HCT116 (cell line): Measurements from ENCODE around the gene ARL15. TPM values are rescaled to one million over a fixed set of nuclear protein-coding genes. Genes with fewer than 3 reads are reported as not detected.

Experiments used
- ATAC-seq: fragments of 200-7000 bp; cut with Tn5 transposase; 2 replicates; pipeline ENCODE4 v1.9.1; 2020; ENCODE audit warnings: mild to moderate bottlenecking, moderate library complexity
- BruUV-seq: library from RNA; stranded (reverse); fragments of 400-500 nt; replicated peaks from 2 replicates; lab custom pipeline; 2021; lab: Mats Ljungman, UMichigan
- CTCF ChIA-PET: fragments of 300-600 bp; sonication (Branson Sonifier 250); formaldehyde crosslinking; loops from one replicate; lab custom pipeline; 2021; ENCODE audit warnings: antibody characterized with exemption; lab: Charles Lee
- POLR2A ChIA-PET: fragments of 300-600, 350-600 bp; sonication (Branson Sonifier 250); formaldehyde crosslinking; loops from one replicate; lab custom pipeline; 2021; ENCODE audit warnings: antibody characterized with exemption; lab: Charles Lee
- RAD21 ChIA-PET, 2 experiments: fragments of 300-600 bp; sonication (Branson Sonifier 250); formaldehyde crosslinking; loops; one replicate each; lab custom pipeline; 2023; ENCODE audit warnings: low total read pairs in 2 of 2; ENCODE audit not compliant: uncharacterized antibody in 2 of 2, unreplicated experiment in 2 of 2, low non-redundant PET in 1 of 2; lab: Charles Lee
- DNase-seq: peaks from one replicate; pipeline ENCODE4 v3.0.0-alpha.2; 2010; ENCODE audit warnings: low read depth, low spot score
- H2AFZ ChIP-seq: fragments of 200-600 bp; shearing (Covaris generic), sonication (generic); 2 replicates; pipeline ENCODE4 v1.6.1; 2017; ENCODE audit warnings: low read depth, mixed run types, mixed read lengths, antibody characterized with exemption, low read length; ENCODE audit not compliant: poor library complexity, severe bottlenecking
- H3K27ac ChIP-seq: 2 replicates; pipeline ENCODE4 v1.5.1; 2012; ENCODE audit warnings: low read depth, low read length
- H3K27me3 ChIP-seq: fragments of 200-600 bp; sonication (generic); 2 replicates; pipeline ENCODE4 v1.6.1; 2016; ENCODE audit warnings: mixed run types, low read length, mixed read lengths; ENCODE audit not compliant: insufficient read depth
- H3K36me3 ChIP-seq, 2 experiments: fragments of 200-500 bp in 1 of 2; fragments of 200-600 bp in 1 of 2; sonication (Bioruptor generic) in 1 of 2; sonication (generic) in 1 of 2; 2 replicates each; pipeline versions ENCODE4 v1.5.1 to v1.6.1; 2014 to 2016; ENCODE audit warnings: low read length in 2 of 2, inconsistent platforms in 1 of 2, mixed read lengths in 1 of 2, mixed run types in 1 of 2; ENCODE audit not compliant: insufficient read depth in 2 of 2, control insufficient read depth in 1 of 2
- H3K4me1 ChIP-seq, 2 experiments: fragments of 200-600 bp in 1 of 2; sonication (generic) in 1 of 2; 2 replicates each; pipeline versions ENCODE4 v1.5.1 to v1.6.1; 2012 to 2017; ENCODE audit warnings: low read length in 2 of 2, inconsistent platforms in 1 of 2, mild to moderate bottlenecking in 1 of 2, mixed read lengths in 1 of 2, mixed run types in 1 of 2, moderate library complexity in 1 of 2; ENCODE audit not compliant: insufficient read depth in 2 of 2, control insufficient read depth in 1 of 2
- H3K4me2 ChIP-seq: fragments of 200-600 bp; sonication (generic); 2 replicates; pipeline ENCODE4 v1.6.1; 2017; ENCODE audit warnings: mixed run types, low read length, mixed read lengths
- H3K4me3 ChIP-seq, 2 experiments: fragments of 200-600 bp in 1 of 2; sonication (generic) in 1 of 2; replicated peaks in 1 of 2; 2 replicates each; pipeline ENCODE4 v1.5.1; 2011 to 2016; ENCODE audit warnings: low read length in 2 of 2, control low read depth in 1 of 2, low read depth in 1 of 2, mild to moderate bottlenecking in 1 of 2, mixed read lengths in 1 of 2, mixed run types in 1 of 2
- H3K79me2 ChIP-seq: fragments of 200-600 bp; sonication (generic); 2 replicates; pipeline ENCODE4 v1.6.1; 2017; ENCODE audit warnings: mild to moderate bottlenecking, mixed run types, low read length, moderate library complexity, mixed read lengths; ENCODE audit not compliant: insufficient read depth
- H3K9ac ChIP-seq: fragments of 200-600 bp; sonication (generic); 2 replicates; pipeline ENCODE4 v1.6.1; 2016; ENCODE audit warnings: low read length, mixed read lengths
- H3K9me2 ChIP-seq: fragments of 200-600 bp; sonication (generic), shearing (Covaris generic); 2 replicates; pipeline ENCODE4 v1.6.1; 2017; ENCODE audit warnings: mixed run types, mild to moderate bottlenecking, moderate library complexity; ENCODE audit not compliant: insufficient read depth
- H3K9me3 ChIP-seq, 2 experiments: fragments of 200-500 bp in 1 of 2; fragments of 200-600 bp in 1 of 2; sonication (Bioruptor generic) in 1 of 2; sonication (generic) in 1 of 2; 2 replicates each; pipeline ENCODE4 v1.6.1; 2014 to 2017; ENCODE audit warnings: low read length in 2 of 2, mixed read lengths in 2 of 2, inconsistent platforms in 1 of 2, low read depth in 1 of 2, mild to moderate bottlenecking in 1 of 2, mixed run types in 1 of 2, moderate library complexity in 1 of 2; ENCODE audit not compliant: control insufficient read depth in 1 of 2, insufficient read depth in 1 of 2
- H4K20me1 ChIP-seq: fragments of 200-600 bp; sonication (generic), shearing (Covaris generic); 2 replicates; pipeline ENCODE4 v1.6.1; 2017; ENCODE audit warnings: mixed run types, mild to moderate bottlenecking, moderate library complexity; ENCODE audit not compliant: insufficient read depth
- ATF3 ChIP-seq: IDR thresholded peaks from 2 replicates; pipeline ENCODE4 v1.6.1; 2012
- CBX3 ChIP-seq: IDR thresholded peaks from 2 replicates; pipeline ENCODE4 v1.6.1; 2012; ENCODE audit warnings: low read depth
- ELF1 ChIP-seq: IDR thresholded peaks from 2 replicates; pipeline ENCODE4 v1.6.1; 2012; ENCODE audit warnings: low read depth, borderline replicate concordance
- EZH2phosphoT487 ChIP-seq: fragments of 200-600 bp; IDR thresholded peaks from 2 replicates; pipeline ENCODE4 v1.6.1; 2018; ENCODE audit warnings: antibody characterized with exemption, borderline replicate concordance
- FOSL1 ChIP-seq: IDR thresholded peaks from 2 replicates; pipeline ENCODE4 v1.6.1; 2012; ENCODE audit warnings: low read depth
- JUND ChIP-seq: IDR thresholded peaks from 2 replicates; pipeline ENCODE4 v1.6.1; 2012
- POLR2A ChIP-seq: IDR thresholded peaks from 2 replicates; pipeline ENCODE4 v1.7.0; 2011; ENCODE audit warnings: borderline replicate concordance; ENCODE audit not compliant: insufficient read depth, insufficient read length; ENCODE audit errors: extremely low read depth
- SIN3A ChIP-seq: IDR thresholded peaks from 2 replicates; pipeline ENCODE4 v1.6.1; 2012; ENCODE audit warnings: low read depth
- SP1 ChIP-seq: IDR thresholded peaks from 2 replicates; pipeline ENCODE4 v1.6.1; 2012; ENCODE audit warnings: low read depth
- SRF ChIP-seq: IDR thresholded peaks from 2 replicates; pipeline ENCODE4 v1.6.1; 2012; ENCODE audit warnings: low read depth
- TCF7L2 ChIP-seq: IDR thresholded peaks from 2 replicates; pipeline ENCODE4 v1.7.0; 2011; ENCODE audit warnings: borderline replicate concordance, inconsistent platforms; ENCODE audit not compliant: insufficient read depth, insufficient read length; ENCODE audit errors: extremely low read depth
- YY1 ChIP-seq: IDR thresholded peaks from 2 replicates; pipeline ENCODE4 v1.6.1; 2011; ENCODE audit warnings: low read length, low read depth, moderate library complexity, mild to moderate bottlenecking; ENCODE audit not compliant: insufficient replicate concordance; ENCODE audit errors: extremely low read depth
- ZFX ChIP-seq: fragments of 450-650 bp; IDR thresholded peaks from 2 replicates; pipeline ENCODE4 v1.6.1; 2017
- ZNF274 ChIP-seq: fragments of 200-500 bp; sonication (Bioruptor generic); IDR thresholded peaks from 2 replicates; pipeline ENCODE4 v1.6.1; 2014; ENCODE audit warnings: mild to moderate bottlenecking, low read depth, low read length, inconsistent platforms
- intact Hi-C: fragments of 100-400 bp; cut with micrococcal nuclease; formaldehyde crosslinking; loops from 2 replicates; pipeline ENCODE4 v1.10.0; 2022
- total RNA-seq: library from RNA; stranded (reverse); gene quantifications from one replicate; pipeline ENCODE4 v1.2.1, GENCODE V29; 2021; ENCODE audit not compliant: unreplicated experiment
- TF ChIP-seq, protein P1 (sequence below): IDR thresholded peaks from 2 replicates; pipeline ENCODE4 v1.6.1; 2011; ENCODE audit warnings: mild to moderate bottlenecking, low read length, moderate library complexity; ENCODE audit not compliant: insufficient replicate concordance; ENCODE audit errors: extremely low read depth
- TF ChIP-seq, protein P2 (sequence below), 3 experiments: fragments of 200-600 bp in 1 of 3; sonication (generic) in 1 of 3; IDR thresholded peaks in 2 of 3; conservative IDR thresholded peaks in 1 of 3; 2 replicates each; pipeline ENCODE4 v1.5.1; 2012 to 2017; ENCODE audit warnings: low read depth in 2 of 3, low read length in 2 of 3, antibody characterized with exemption in 1 of 3, borderline replicate concordance in 1 of 3, control low read depth in 1 of 3, mild to moderate bottlenecking in 1 of 3, mixed read lengths in 1 of 3, mixed run types in 1 of 3, moderate library complexity in 1 of 3; ENCODE audit not compliant: insufficient read depth in 1 of 3

Gene ARL15
- total RNA-seq, 1 experiment from 2014 or later, result 15.0 TPM

DNA sequence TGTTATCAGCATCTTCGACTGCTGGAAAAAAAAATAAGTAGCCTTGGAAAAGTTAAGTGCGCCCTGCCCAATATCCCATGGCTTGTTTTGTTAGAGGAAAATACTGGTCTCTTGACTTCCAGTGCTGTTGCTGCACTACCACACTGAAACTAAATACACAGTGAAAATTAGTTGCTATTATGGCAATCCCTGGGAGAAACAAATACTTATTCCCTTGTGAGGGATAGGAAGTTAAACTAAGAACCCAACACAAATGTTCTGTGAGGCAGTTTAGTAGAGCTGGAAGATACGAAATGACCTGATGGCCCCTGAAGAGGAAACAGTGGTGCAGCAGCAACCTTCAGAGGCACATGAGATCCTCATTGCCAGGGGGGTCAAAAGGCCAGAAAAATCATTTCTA lies 164.0 kb downstream of the ARL15 start (continued):
- TF ChIP-seq, protein P1, sequence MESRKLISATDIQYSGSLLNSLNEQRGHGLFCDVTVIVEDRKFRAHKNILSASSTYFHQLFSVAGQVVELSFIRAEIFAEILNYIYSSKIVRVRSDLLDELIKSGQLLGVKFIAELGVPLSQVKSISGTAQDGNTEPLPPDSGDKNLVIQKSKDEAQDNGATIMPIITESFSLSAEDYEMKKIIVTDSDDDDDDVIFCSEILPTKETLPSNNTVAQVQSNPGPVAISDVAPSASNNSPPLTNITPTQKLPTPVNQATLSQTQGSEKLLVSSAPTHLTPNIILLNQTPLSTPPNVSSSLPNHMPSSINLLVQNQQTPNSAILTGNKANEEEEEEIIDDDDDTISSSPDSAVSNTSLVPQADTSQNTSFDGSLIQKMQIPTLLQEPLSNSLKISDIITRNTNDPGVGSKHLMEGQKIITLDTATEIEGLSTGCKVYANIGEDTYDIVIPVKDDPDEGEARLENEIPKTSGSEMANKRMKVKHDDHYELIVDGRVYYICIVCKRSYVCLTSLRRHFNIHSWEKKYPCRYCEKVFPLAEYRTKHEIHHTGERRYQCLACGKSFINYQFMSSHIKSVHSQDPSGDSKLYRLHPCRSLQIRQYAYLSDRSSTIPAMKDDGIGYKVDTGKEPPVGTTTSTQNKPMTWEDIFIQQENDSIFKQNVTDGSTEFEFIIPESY, result no peak
- no peak for TF ChIP-seq FOSL1
- no peak for TF ChIP-seq SP1
- no peak for TF ChIP-seq TCF7L2

DNA sequence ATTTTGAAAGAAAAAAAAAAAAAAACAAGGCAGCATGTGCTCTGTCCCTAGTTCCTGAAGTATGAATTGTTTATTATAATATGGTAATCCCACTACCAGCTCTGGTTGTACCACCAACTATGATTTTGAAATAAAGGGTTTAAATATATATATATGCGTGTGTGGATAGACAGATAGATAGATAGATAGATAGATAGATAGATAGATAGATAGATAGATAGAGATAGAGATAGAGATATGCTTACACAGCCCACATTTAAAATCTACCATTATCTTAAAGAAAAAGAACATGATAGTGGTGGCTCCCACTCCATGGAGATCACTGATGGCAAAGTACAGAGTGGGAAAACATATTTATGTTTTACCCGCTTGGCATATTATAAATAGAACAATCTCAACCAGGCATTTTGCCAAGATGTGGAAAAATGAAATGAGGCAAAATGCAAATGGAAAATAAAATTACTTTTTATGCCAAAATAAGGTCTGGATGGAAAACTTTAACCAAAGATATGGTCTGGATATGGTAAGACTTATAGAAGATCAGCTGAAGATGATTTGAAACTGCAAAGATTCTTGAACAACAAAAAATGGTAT lies 170.0 kb downstream of the ARL15 start:
- no peak for DNase-seq
- Histone ChIP-seq H3K9ac (no peak overlapping the region), H3K4me1 (no peaks in the 10 kb centered on the region), H2AFZ (no peak overlapping the region), H3K36me3 (no peaks in the 10 kb centered on the region), H3K9me2 (peaks cover 4% of the 10 kb centered on the region; the same call in 1 of the 2 replicates), H3K27ac (no peak overlapping the region), H3K27me3 (no peaks in the 10 kb centered on the region), H3K79me2 (no peaks in the 10 kb centered on the region), H4K20me1 (no peaks in the 10 kb centered on the region), H3K9me3 (no peaks in the 10 kb centered on the region), H3K4me2 (no peak overlapping the region), H3K4me3 (no peak overlapping the region)
- no TSS peak for BruUV-seq
- intact Hi-C loops, result no loop called here
- ChIA-PET CTCF (no interaction called here), RAD21 (no interaction called here), POLR2A (no interaction called here)
- no peak for ATAC-seq
- TF ChIP-seq CBX3, result no peak
- no peak for TF ChIP-seq SIN3A
- TF ChIP-seq JUND, result no peak
- no peak for TF ChIP-seq SP1
- TF ChIP-seq SRF, result no peak
- TF ChIP-seq ZNF274, result no peak
- TF ChIP-seq, protein P1, result no peak
- TF ChIP-seq YY1, result no peak
- no peak for TF ChIP-seq ZFX
- TF ChIP-seq ATF3, result no peak
- no peak for TF ChIP-seq ELF1
- TF ChIP-seq POLR2A, result no peak
- no peak for TF ChIP-seq FOSL1
- no peak for TF ChIP-seq EZH2phosphoT487
- TF ChIP-seq, protein P2, sequence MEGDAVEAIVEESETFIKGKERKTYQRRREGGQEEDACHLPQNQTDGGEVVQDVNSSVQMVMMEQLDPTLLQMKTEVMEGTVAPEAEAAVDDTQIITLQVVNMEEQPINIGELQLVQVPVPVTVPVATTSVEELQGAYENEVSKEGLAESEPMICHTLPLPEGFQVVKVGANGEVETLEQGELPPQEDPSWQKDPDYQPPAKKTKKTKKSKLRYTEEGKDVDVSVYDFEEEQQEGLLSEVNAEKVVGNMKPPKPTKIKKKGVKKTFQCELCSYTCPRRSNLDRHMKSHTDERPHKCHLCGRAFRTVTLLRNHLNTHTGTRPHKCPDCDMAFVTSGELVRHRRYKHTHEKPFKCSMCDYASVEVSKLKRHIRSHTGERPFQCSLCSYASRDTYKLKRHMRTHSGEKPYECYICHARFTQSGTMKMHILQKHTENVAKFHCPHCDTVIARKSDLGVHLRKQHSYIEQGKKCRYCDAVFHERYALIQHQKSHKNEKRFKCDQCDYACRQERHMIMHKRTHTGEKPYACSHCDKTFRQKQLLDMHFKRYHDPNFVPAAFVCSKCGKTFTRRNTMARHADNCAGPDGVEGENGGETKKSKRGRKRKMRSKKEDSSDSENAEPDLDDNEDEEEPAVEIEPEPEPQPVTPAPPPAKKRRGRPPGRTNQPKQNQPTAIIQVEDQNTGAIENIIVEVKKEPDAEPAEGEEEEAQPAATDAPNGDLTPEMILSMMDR (IDR thresholded peaks at IDR 0.05 in 2 of 3, conservative IDR thresholded peaks at IDR 0.05 in 1 of 3; ENCODE audit: borderline replicate concordance in 1 of 3, insufficient read depth in 1 of 3, low read depth in 2 of 3, low read length in 2 of 3), result no peak
- no peak for TF ChIP-seq TCF7L2
